Lower leg skin (tissue), 4 donors: ENCODE measurements around the gene ACTR3. TPM values are rescaled to one million over a fixed set of nuclear protein-coding genes. Genes with fewer than 3 reads are reported as not detected.

Experiments used
- DNase-seq, 2 donors: peaks; one replicate each; pipeline ENCODE4 v3.0.0-alpha.2; 2019; ENCODE audit warnings: low spot score in 2 of 2
- H3K4me3 ChIP-seq: fragments of 200-600 bp; sonication (generic); 2 replicates; pipeline ENCODE4 v1.5.1; 2017; ENCODE audit warnings: mild to moderate bottlenecking, low read depth; ENCODE audit not compliant: poor library complexity, severe bottlenecking
- CTCF ChIP-seq, 3 donors: fragments of 450-650 bp; IDR thresholded peaks; one replicate each; pipeline ENCODE4 v1.5.1; 2016; ENCODE audit warnings: antibody characterized with exemption in 3 of 3, mild to moderate bottlenecking in 3 of 3, moderate library complexity in 2 of 3
- POLR2A ChIP-seq, 2 donors: fragments of 450-650 bp; IDR thresholded peaks; one replicate each; pipeline ENCODE4 v1.6.1; 2016 to 2017; ENCODE audit warnings: antibody characterized with exemption in 2 of 2, mild to moderate bottlenecking in 1 of 2, moderate library complexity in 1 of 2
- WGBS, 2 donors: methylation state at CpG; one replicate each; pipeline ENCODE4 v1.1.5; 2018; 5-methylcytosine and 5-hydroxymethylcytosine counted together
- intact Hi-C: fragments of 100-400 bp; cut with DNase I; formaldehyde crosslinking; loops from one replicate; pipeline ENCODE4 v1.15.0; 2023; ENCODE audit warnings: low total_unique reads
- total RNA-seq, 4 donors: library from RNA; depleted of rRNA; stranded (reverse); fragments of >200 nt; gene quantifications; one replicate each; pipeline ENCODE4 v1.1.0, GENCODE V29; 2016

The ACTR3 gene
- total RNA-seq, 4 donors from 2014 or later = 92.5 to 154 (median 115) TPM

- DNase-seq = no peak
- 60 to 79% methylated on average over 6 of the region's 6 CpGs for WGBS, 2 donors
- H3K4me3 ChIP-seq = no peak overlapping the region
- TF ChIP-seq POLR2A (IDR thresholded peaks at IDR 0.05) = no peak
- TF ChIP-seq CTCF (IDR thresholded peaks at IDR 0.05) = no peak
- intact Hi-C loops = no loop called here
Measured at GRCh38 chr2:113996671-113997594, 107.0 kb downstream of the ACTR3 start.

- TF ChIP-seq CTCF (IDR thresholded peaks at IDR 0.05) = no peak
- TF ChIP-seq POLR2A (IDR thresholded peaks at IDR 0.05) = no peak
- no peak for DNase-seq
- no peak overlapping the region for H3K4me3 ChIP-seq
- WGBS, 2 donors = 79 to 80% methylated on average over 5 of the region's 5 CpGs
- intact Hi-C loops = no loop called here
Measured at GRCh38 chr2:114001152-114001551, 111.3 kb downstream of the ACTR3 start.

- DNase-seq = no peak
- intact Hi-C loops = no loop called here
- no peak for TF ChIP-seq POLR2A (IDR thresholded peaks at IDR 0.05)
- no peak for TF ChIP-seq CTCF (IDR thresholded peaks at IDR 0.05)
- 77 to 85% methylated on average over 2 of the region's 2 CpGs for WGBS, 2 donors
- H3K4me3 ChIP-seq = no peak overlapping the region
Measured at GRCh38 chr2:114001937-114002336, 112.0 kb downstream of the ACTR3 start.

GRCh38 chr2:114005110-114005783 is 115.4 kb downstream of the ACTR3 start:
- no peak for TF ChIP-seq CTCF (IDR thresholded peaks at IDR 0.05)
- TF ChIP-seq POLR2A (IDR thresholded peaks at IDR 0.05) = no peak
- WGBS, 2 donors = 92 to 96% methylated on average over 5 of the region's 5 CpGs
- intact Hi-C loops = no loop called here
- no peak for DNase-seq
- H3K4me3 ChIP-seq = no peak overlapping the region

GRCh38 chr2:114006460-114006859 is 116.6 kb downstream of the ACTR3 start:
- intact Hi-C loops = no loop called here
- H3K4me3 ChIP-seq = no peak overlapping the region
- no peak for DNase-seq
- WGBS, 2 donors = 90% methylated on average over 3 of the region's 3 CpGs
- TF ChIP-seq POLR2A (IDR thresholded peaks at IDR 0.05) (no peak), CTCF (IDR thresholded peaks at IDR 0.05) (no peak)
